Natural killer cell (primary cell): ENCODE data around the gene MYZAP. TPM values are rescaled to one million over a fixed set of nuclear protein-coding genes. Genes with fewer than 3 reads are reported as not detected.

ENCODE experiments used
- ATAC-seq, 3 donors: fragments of 150-1000 bp in 2 of 3; fragments of 200-7000 bp in 1 of 3; cut with Tn5 transposase; 1 replicate in 1 of 3; 2 replicates in 2 of 3; pipeline ENCODE4 v1.10.0; 2021; ENCODE audit warnings: mild to moderate bottlenecking in 2 of 3, moderate library complexity in 2 of 3
- DNase-seq, 2 donors: peaks; one replicate each; pipeline versions ENCODE4 v3.0.0 to v3.0.0-alpha.2; 2013 to 2021; ENCODE audit warnings: mixed read lengths in 1 of 2
- H3K27ac ChIP-seq: one replicate; pipeline ENCODE4 v1.5.1; 2013; ENCODE audit warnings: mild to moderate bottlenecking, low read length
- H3K27me3 ChIP-seq: one replicate; pipeline ENCODE4 v1.6.1; 2013; ENCODE audit warnings: low read length; ENCODE audit not compliant: control insufficient read depth, insufficient read depth
- H3K36me3 ChIP-seq: one replicate; pipeline ENCODE4 v1.6.1; 2013; ENCODE audit warnings: low read length; ENCODE audit not compliant: control insufficient read depth, insufficient read depth
- H3K4me1 ChIP-seq: one replicate; pipeline ENCODE4 v1.6.1; 2013; ENCODE audit warnings: low read length; ENCODE audit not compliant: control insufficient read depth, insufficient read depth
- H3K4me3 ChIP-seq: one replicate; pipeline ENCODE4 v1.5.1; 2013; ENCODE audit warnings: low read length
- H3K9me3 ChIP-seq: one replicate; pipeline ENCODE4 v1.6.1; 2013; ENCODE audit warnings: low read length; ENCODE audit not compliant: control insufficient read depth, insufficient read depth
- H3K27ac Mint-ChIP-seq, 2 donors: one replicate each; pipeline ENCODE4 v1.8.0; 2022; ENCODE audit warnings: mild to moderate bottlenecking in 2 of 2, mixed read lengths in 2 of 2, moderate library complexity in 1 of 2
- H3K27me3 Mint-ChIP-seq, 2 donors: one replicate each; pipeline ENCODE4 v1.8.0; 2022; ENCODE audit warnings: low read depth in 2 of 2, mixed read lengths in 2 of 2
- H3K36me3 Mint-ChIP-seq: one replicate; pipeline ENCODE4 v1.8.0; 2022; ENCODE audit warnings: mixed read lengths
- H3K4me1 Mint-ChIP-seq, 2 donors: one replicate each; pipeline ENCODE4 v1.8.0; 2022; ENCODE audit warnings: mixed read lengths in 2 of 2
- H3K4me3 Mint-ChIP-seq: one replicate; pipeline ENCODE4 v1.8.0; 2022; ENCODE audit warnings: mild to moderate bottlenecking, moderate library complexity, mixed read lengths
- H3K9me3 Mint-ChIP-seq, 2 donors: one replicate each; pipeline ENCODE4 v1.8.0; 2022; ENCODE audit warnings: mixed read lengths in 2 of 2
- CTCF ChIP-seq: fragments of 200-600 bp; IDR thresholded peaks from one replicate; pipeline ENCODE4 v1.8.0; 2022; ENCODE audit warnings: antibody characterized with exemption
- WGBS: methylation state at CpG from one replicate; pipeline ENCODE4 v1.1.7; 2013; ENCODE audit warnings: missing lambda C conversion rate; ENCODE audit not compliant: insufficient coverage; 5-methylcytosine and 5-hydroxymethylcytosine counted together
- intact Hi-C: fragments of 100-400 bp; cut with micrococcal nuclease; formaldehyde crosslinking; loops from one replicate; pipeline ENCODE4 v1.14.2; 2022
- total RNA-seq, 4 donors: library from RNA; stranded (reverse); fragments of 120-200 nt in 1 of 4; gene quantifications; one replicate each; pipeline versions ENCODE4 v1.2.3 to v1.2.4, GENCODE V29; 2013 to 2022

MYZAP gene
- total RNA-seq, 3 donors from 2014 or later (not counting 1 experiment from before 2014, with no cell fraction given), result not detected

DNA sequence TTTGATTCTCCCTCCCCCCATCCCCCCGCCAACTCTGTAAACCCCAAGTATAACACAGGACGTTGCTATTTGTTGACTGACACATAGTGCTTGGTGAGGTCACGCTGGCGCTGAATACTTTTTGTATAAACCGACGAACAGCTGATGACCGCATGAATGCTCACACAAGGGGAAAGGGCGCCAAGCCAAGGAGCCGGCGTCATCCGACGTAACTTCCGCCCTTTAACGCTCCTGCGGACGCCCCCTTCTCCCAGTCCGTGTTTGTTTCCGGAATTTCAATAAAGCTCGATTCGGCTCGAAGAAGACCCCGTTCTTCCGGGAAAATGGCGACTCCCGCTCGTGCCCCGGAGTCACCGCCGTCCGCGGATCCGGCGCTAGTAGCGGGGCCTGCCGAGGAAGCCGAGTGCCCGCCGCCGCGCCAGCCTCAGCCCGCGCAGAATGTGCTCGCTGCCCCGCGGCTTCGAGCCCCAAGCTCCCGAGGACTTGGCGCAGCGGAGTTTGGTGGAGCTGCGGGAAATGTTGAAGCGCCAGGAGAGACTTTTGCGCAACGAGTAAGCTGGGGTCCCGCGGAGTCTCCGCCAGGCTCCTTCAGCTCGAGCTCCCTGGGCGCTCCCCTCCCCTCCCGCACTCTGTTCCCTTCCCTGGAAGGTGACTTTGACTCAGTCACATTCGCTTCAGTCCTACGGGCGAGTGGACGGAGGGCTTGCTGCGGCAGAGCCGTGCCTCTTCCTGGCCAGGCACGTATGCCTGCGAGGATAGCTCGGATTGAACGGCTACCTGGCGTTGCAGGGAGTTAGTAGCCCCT, 114.9 kb downstream of the MYZAP start, which contains the start of gene POLR2M:
Gene POLR2M, plus strand, starts transcription at position 310 of the 805 bp plus-strand sequence. Its CDS starts 129 bp downstream, at position 439.
- under 1% methylated on average over 70 of the region's 70 CpGs for WGBS
- H3K36me3 ChIP-seq, result peaks cover 19% of the 10 kb centered on the region
- H3K4me1 ChIP-seq, result peaks cover 10% of the 10 kb centered on the region
- DNase-seq (peak; percentile 85 to 98), ATAC-seq (peak; percentile 91 to 95 (median 92))
- Mint-ChIP-seq H3K27me3 (peaks cover 8 to 18% of the 10 kb centered on the region in 2 donors), H3K27ac (peak within 1 kb of the TSS; percentile 79 to 85), H3K4me3 (peak within 1 kb of the TSS; percentile 91), H3K9me3 (no peaks in the 10 kb centered on the region), H3K4me1 (peaks cover 38 to 43% of the 10 kb centered on the region in 2 donors), H3K36me3 (peaks cover 9% of the 10 kb centered on the region)
- TF ChIP-seq CTCF, result no peak
- H3K9me3 ChIP-seq, result no peaks in the 10 kb centered on the region
- H3K4me3 ChIP-seq, result peak within 1 kb of the TSS; percentile 86
- intact Hi-C loops, result no loop called here
- H3K27ac ChIP-seq, result peak within 1 kb of the TSS; percentile 94
- H3K27me3 ChIP-seq, result no peaks in the 10 kb centered on the region

GRCh38 chr15:57708047-57708446, 116.3 kb downstream of the MYZAP start:
- Mint-ChIP-seq H3K4me1 (peaks cover 38 to 46% of the 10 kb centered on the region in 2 donors), H3K4me3 (peak overlapping the region; percentile 91), H3K27ac (peak overlapping the region; percentile 79 to 85), H3K27me3 (peaks cover 0 to 3% of the 10 kb centered on the region in 2 donors), H3K9me3 (no peaks in the 10 kb centered on the region), H3K36me3 (peaks cover 20% of the 10 kb centered on the region)
- Histone ChIP-seq H3K9me3 (no peaks in the 10 kb centered on the region), H3K4me1 (peaks cover 10% of the 10 kb centered on the region), H3K27ac (no peak overlapping the region), H3K36me3 (peaks cover 33% of the 10 kb centered on the region), H3K4me3 (no peak overlapping the region), H3K27me3 (no peaks in the 10 kb centered on the region)
- intact Hi-C loops, result no loop called here
- TF ChIP-seq CTCF, result no peak
- WGBS, result no CpG with 5 or more reads among the region's 4 CpGs
- ATAC-seq (no peak), DNase-seq (no peak)

- no peaks in the 10 kb centered on the region for H3K4me1 ChIP-seq
- no peak for DNase-seq
- intact Hi-C loops, result no loop called here
- peaks cover 5% of the 10 kb centered on the region in 2 donors for H3K4me1 Mint-ChIP-seq
- TF ChIP-seq CTCF, result no peak
- H3K27ac Mint-ChIP-seq, result no peak overlapping the region
- H3K36me3 ChIP-seq, result peaks cover 26% of the 10 kb centered on the region
- 100% methylated on average over 1 of the region's 2 CpGs for WGBS
- no peaks in the 10 kb centered on the region for H3K9me3 ChIP-seq
- no peak for ATAC-seq
- no peaks in the 10 kb centered on the region for H3K27me3 Mint-ChIP-seq
- H3K27ac ChIP-seq, result no peak overlapping the region
- H3K36me3 Mint-ChIP-seq, result peaks cover 22% of the 10 kb centered on the region
- H3K4me3 ChIP-seq, result no peak overlapping the region
- H3K4me3 Mint-ChIP-seq, result no peak overlapping the region
- H3K27me3 ChIP-seq, result no peaks in the 10 kb centered on the region
- no peaks in the 10 kb centered on the region for H3K9me3 Mint-ChIP-seq
Observed at GRCh38 chr15:57718309-57718708, 126.6 kb downstream of the MYZAP start.
